Karpas-422 (cell line): ENCODE results near the gene DCTN4. TPM values are rescaled to one million over a fixed set of nuclear protein-coding genes. Genes with fewer than 3 reads are reported as not detected.

Experiments
- DNase-seq: peaks from one replicate; pipeline ENCODE4 v3.0.0-alpha.2; 2015
- H2AFZ ChIP-seq: fragments of 200-600 bp; sonication (generic); 2 replicates; pipeline ENCODE4 v1.6.1; 2014; ENCODE audit warnings: antibody characterized with exemption, low read length, mixed read lengths
- H3K27ac ChIP-seq: fragments of 200-600 bp; sonication (generic); 2 replicates; pipeline ENCODE4 v1.5.1; 2014; ENCODE audit warnings: mild to moderate bottlenecking, low read length, moderate library complexity
- H3K27me3 ChIP-seq: fragments of 200-600 bp; sonication (generic); 2 replicates; pipeline ENCODE4 v1.6.1; 2014; ENCODE audit warnings: low read length, mixed read lengths
- H3K36me3 ChIP-seq: fragments of 200-600 bp; sonication (generic); 2 replicates; pipeline ENCODE4 v1.6.1; 2014; ENCODE audit warnings: low read length, mixed read lengths; ENCODE audit not compliant: insufficient read depth
- H3K4me1 ChIP-seq: fragments of 200-600 bp; sonication (generic); 2 replicates; pipeline ENCODE4 v1.6.1; 2014; ENCODE audit warnings: mild to moderate bottlenecking, low read length, mixed read lengths
- H3K4me2 ChIP-seq: fragments of 200-600 bp; sonication (generic); 2 replicates; pipeline ENCODE4 v1.6.1; 2014; ENCODE audit warnings: low read length, low read depth, mild to moderate bottlenecking; ENCODE audit not compliant: poor library complexity, severe bottlenecking
- H3K4me3 ChIP-seq: fragments of 200-600 bp; sonication (generic); 2 replicates; pipeline ENCODE4 v1.5.1; 2014; ENCODE audit warnings: mild to moderate bottlenecking, antibody characterized with exemption, low read length, mixed read lengths
- H3K79me2 ChIP-seq: fragments of 200-600 bp; sonication (generic); 2 replicates; pipeline ENCODE4 v1.6.1; 2014; ENCODE audit warnings: mild to moderate bottlenecking, low read length, mixed read lengths
- H3K9ac ChIP-seq: fragments of 200-600 bp; sonication (generic); 2 replicates; pipeline ENCODE4 v1.6.0; 2014; ENCODE audit warnings: low read length
- H3K9me2 ChIP-seq: fragments of 200-600 bp; sonication (generic), shearing (Covaris generic); replicated peaks from 2 replicates; pipeline ENCODE4 v1.6.0; 2014; ENCODE audit warnings: mild to moderate bottlenecking, low read length, moderate library complexity; ENCODE audit not compliant: insufficient read depth
- H3K9me3 ChIP-seq: fragments of 300-700, 200-600 bp; sonication (generic); 2 replicates; pipeline ENCODE4 v1.6.1; 2014; ENCODE audit warnings: low read length, mixed read lengths
- H4K20me1 ChIP-seq: fragments of 200-600 bp; sonication (generic); 2 replicates; pipeline ENCODE4 v1.6.1; 2014; ENCODE audit warnings: mild to moderate bottlenecking, antibody characterized with exemption, low read length, low read depth; ENCODE audit not compliant: insufficient read depth
- total RNA-seq: library from RNA; depleted of rRNA; stranded (reverse); fragments of >200 nt; shearing (Covaris generic); gene quantifications from 2 replicates; pipeline ENCODE4 v1.2.3, GENCODE V29; 2014; ENCODE audit warnings: low replicate concordance

The DCTN4 gene
- total RNA-seq, 1 experiment from 2014 or later: 37.5 TPM

DNA sequence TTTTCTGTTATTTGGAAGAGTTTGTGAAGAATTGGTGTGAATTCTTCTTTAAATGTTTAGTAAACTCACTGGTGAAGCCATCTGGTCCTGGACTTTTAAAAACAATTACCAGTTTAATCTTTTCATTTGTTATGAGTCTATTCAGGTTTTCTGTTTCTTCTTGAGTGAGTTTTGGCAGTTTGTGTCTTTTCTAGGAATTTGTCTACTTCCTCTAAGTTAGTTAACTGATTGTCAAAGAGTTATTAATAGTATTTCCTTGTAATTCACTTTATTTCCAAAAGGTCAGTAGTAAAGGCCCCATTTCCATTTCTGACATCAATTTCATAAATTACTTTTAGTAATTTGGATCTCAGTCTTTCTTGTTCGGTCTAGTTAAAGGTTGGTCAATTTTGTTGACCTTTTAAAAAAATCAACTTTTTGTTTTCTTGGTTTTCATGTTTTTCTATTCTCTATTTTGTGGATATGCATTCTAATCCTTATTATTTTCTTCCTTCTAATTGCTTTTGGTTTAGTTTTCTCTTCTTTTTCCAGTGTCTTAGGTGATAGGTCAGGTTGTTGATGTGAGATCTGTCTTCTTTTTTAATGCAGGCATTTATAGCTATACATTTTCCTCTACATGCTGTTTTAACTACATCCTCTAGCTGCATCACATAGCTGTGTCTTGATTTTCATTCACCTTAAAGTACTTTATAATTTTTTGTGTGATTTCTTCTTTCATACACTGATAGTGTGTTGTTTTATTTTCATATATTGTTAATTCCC is 12.4 kb upstream of the DCTN4 start:
- Histone ChIP-seq H3K27ac (no peak overlapping the region), H3K4me1 (no peaks in the 10 kb centered on the region), H3K4me3 (no peak overlapping the region), H2AFZ (no peak overlapping the region), H3K36me3 (no peaks in the 10 kb centered on the region), H3K9ac (no peak overlapping the region), H3K27me3 (no peaks in the 10 kb centered on the region), H3K79me2 (no peaks in the 10 kb centered on the region), H4K20me1 (no peaks in the 10 kb centered on the region), H3K9me2 (no peaks in the 10 kb centered on the region), H3K9me3 (no peaks in the 10 kb centered on the region), H3K4me2 (no peak overlapping the region)
- DNase-seq: no peak

DNA sequence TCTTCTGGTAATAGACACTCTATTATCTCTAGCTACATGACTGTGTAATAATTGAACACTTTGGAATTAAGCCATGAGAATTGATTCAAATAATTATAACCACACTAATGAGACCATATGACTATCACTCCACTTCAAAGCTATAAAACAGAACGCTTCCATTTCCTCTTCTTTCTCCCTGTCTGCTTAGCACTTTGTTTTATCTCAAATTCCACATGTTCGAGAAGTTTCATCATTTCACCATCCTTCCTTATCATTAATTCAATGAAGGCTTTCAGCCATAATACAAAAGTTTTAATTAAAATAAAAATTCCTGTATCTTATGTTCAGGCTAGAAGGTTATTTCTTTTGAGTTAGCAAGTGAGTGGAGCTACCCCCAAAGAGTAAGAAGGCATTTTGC is 7.4 kb upstream of the DCTN4 start:
- H3K4me3 ChIP-seq: no peak overlapping the region
- no peak overlapping the region for H3K9ac ChIP-seq
- H4K20me1 ChIP-seq: no peaks in the 10 kb centered on the region
- H3K4me1 ChIP-seq: no peaks in the 10 kb centered on the region
- no peaks in the 10 kb centered on the region for H3K36me3 ChIP-seq
- DNase-seq: no peak
- H3K27me3 ChIP-seq: no peaks in the 10 kb centered on the region
- no peak overlapping the region for H3K27ac ChIP-seq
- H3K9me3 ChIP-seq: no peaks in the 10 kb centered on the region
- no peaks in the 10 kb centered on the region for H3K79me2 ChIP-seq
- no peaks in the 10 kb centered on the region for H3K9me2 ChIP-seq
- H3K4me2 ChIP-seq: no peak overlapping the region
- no peak overlapping the region for H2AFZ ChIP-seq

- Histone ChIP-seq H3K4me3 (no peak overlapping the region), H3K9me3 (no peaks in the 10 kb centered on the region), H3K9ac (no peak overlapping the region), H4K20me1 (no peaks in the 10 kb centered on the region), H3K4me2 (no peak overlapping the region), H3K9me2 (no peaks in the 10 kb centered on the region), H3K27ac (no peak overlapping the region), H3K4me1 (no peaks in the 10 kb centered on the region), H3K27me3 (no peaks in the 10 kb centered on the region), H3K36me3 (no peaks in the 10 kb centered on the region), H3K79me2 (no peaks in the 10 kb centered on the region), H2AFZ (no peak overlapping the region)
- DNase-seq: peak; percentile 20
Observed at GRCh38 chr5:150765799-150766169, 7.0 kb upstream of the DCTN4 start.

- no peak overlapping the region for H3K4me2 ChIP-seq
- no peaks in the 10 kb centered on the region for H3K9me2 ChIP-seq
- no peak overlapping the region for H3K27ac ChIP-seq
- no peaks in the 10 kb centered on the region for H3K79me2 ChIP-seq
- no peaks in the 10 kb centered on the region for H3K36me3 ChIP-seq
- DNase-seq: no peak
- no peaks in the 10 kb centered on the region for H4K20me1 ChIP-seq
- no peak overlapping the region for H2AFZ ChIP-seq
- H3K4me3 ChIP-seq: no peak overlapping the region
- no peak overlapping the region for H3K9ac ChIP-seq
- no peaks in the 10 kb centered on the region for H3K9me3 ChIP-seq
- H3K4me1 ChIP-seq: no peaks in the 10 kb centered on the region
- no peaks in the 10 kb centered on the region for H3K27me3 ChIP-seq
Observed at GRCh38 chr5:150765011-150765798, 6.4 kb upstream of the DCTN4 start.

DNA sequence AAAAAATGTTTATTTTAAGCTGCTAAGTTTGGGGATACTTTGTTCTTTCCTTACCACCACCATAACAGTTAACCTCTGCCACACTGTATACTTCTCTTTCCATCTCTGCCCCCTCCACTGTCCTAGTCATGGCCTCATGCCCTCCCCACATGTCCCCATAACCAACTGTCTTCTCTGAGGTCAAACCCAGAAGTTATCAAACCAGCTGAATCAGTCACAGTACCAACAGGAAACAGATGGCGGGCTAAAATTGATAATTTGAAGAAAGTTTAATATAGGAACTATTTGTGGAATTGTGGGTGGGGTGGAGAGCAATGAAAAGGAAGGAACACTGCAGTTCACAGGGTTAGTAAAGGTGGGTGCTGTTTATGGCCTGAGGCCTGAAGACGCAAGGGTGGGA is 5.7 kb upstream of the DCTN4 start:
- Histone ChIP-seq H3K36me3 (no peaks in the 10 kb centered on the region), H3K9me3 (no peaks in the 10 kb centered on the region), H3K4me3 (no peak overlapping the region), H3K4me2 (no peak overlapping the region), H3K9me2 (no peaks in the 10 kb centered on the region), H3K27me3 (no peaks in the 10 kb centered on the region), H3K4me1 (peaks cover under 1% of the 10 kb centered on the region), H3K79me2 (no peaks in the 10 kb centered on the region), H4K20me1 (no peaks in the 10 kb centered on the region), H3K9ac (no peak overlapping the region), H3K27ac (no peak overlapping the region), H2AFZ (no peak overlapping the region)
- DNase-seq: no peak

DNA sequence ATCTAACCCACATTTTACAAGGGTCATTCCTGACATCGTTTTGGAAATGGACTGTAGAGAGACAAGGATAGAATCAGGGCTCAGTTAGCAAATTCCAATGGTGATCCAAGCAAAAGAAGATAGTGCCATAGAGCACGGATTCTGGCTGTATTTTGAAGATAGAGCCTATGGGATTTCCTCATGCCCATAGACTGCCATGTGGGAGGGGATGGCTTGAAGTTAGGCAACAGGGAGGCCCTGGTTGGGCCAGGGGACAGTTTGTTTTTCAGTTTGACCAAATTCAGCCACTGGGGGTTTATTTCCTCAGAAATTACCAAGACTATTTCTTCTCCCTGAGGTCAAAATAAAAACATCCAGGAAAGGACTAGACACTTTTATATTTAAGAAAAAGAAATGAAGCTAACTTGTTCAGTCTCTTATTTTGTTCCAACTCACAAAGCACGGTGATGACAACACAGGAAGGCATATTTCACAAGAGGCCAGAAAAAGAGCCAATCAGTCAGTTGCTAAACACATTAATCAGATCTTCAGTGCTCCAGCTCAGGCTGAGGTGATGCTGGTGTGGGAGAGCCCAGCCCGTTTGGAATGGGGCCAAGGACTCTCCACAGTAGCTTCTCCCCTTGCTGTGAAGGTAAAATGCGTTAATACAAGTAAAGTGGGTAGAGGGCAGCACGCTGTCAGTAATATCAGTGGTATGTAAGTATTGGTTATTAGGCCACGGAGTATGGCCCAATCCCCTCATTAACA is 4.4 kb upstream of the DCTN4 start:
- Histone ChIP-seq H3K9me2 (no peaks in the 10 kb centered on the region), H3K9ac (no peak overlapping the region), H3K36me3 (no peaks in the 10 kb centered on the region), H3K9me3 (no peaks in the 10 kb centered on the region), H3K27ac (no peak overlapping the region), H3K4me3 (no peak overlapping the region), H3K79me2 (peaks cover 2% of the 10 kb centered on the region), H4K20me1 (no peaks in the 10 kb centered on the region), H2AFZ (no peak overlapping the region), H3K4me1 (peaks cover 7% of the 10 kb centered on the region), H3K27me3 (no peaks in the 10 kb centered on the region), H3K4me2 (no peak overlapping the region)
- no peak for DNase-seq

GRCh38 chr5:150762211-150762610 is 3.4 kb upstream of the DCTN4 start:
- DNase-seq: no peak
- H3K4me1 ChIP-seq: peaks cover 13% of the 10 kb centered on the region

GRCh38 chr5:150759334-150759583 is 442 bp upstream of the DCTN4 start:
- H3K27me3 ChIP-seq: no peaks in the 10 kb centered on the region
- H3K4me3 ChIP-seq: peak overlapping the region; percentile 93
- H3K9me3 ChIP-seq: no peaks in the 10 kb centered on the region
- peak overlapping the region; percentile 82 for H3K9ac ChIP-seq
- no peak overlapping the region for H3K27ac ChIP-seq
- H4K20me1 ChIP-seq: no peaks in the 10 kb centered on the region
- peaks cover 14% of the 10 kb centered on the region; the same call in 1 of the 2 replicates for H3K36me3 ChIP-seq
- H2AFZ ChIP-seq: peak overlapping the region; percentile 77
- H3K4me1 ChIP-seq: peaks cover 18% of the 10 kb centered on the region
- peaks cover 40% of the 10 kb centered on the region for H3K79me2 ChIP-seq
- no peaks in the 10 kb centered on the region for H3K9me2 ChIP-seq
- H3K4me2 ChIP-seq: peak overlapping the region; percentile 72
- DNase-seq: no peak

More at GRCh38 chr5:150762211-150762610, 3.4 kb upstream of the DCTN4 start:
- peaks cover 11% of the 10 kb centered on the region for H3K79me2 ChIP-seq
- H3K27me3 ChIP-seq: no peaks in the 10 kb centered on the region
- H3K36me3 ChIP-seq: no peaks in the 10 kb centered on the region; the same call in 1 of the 2 replicates
- no peaks in the 10 kb centered on the region for H3K9me3 ChIP-seq
- no peak overlapping the region for H3K27ac ChIP-seq
- H4K20me1 ChIP-seq: no peaks in the 10 kb centered on the region
- H3K9ac ChIP-seq: no peak overlapping the region
- H3K4me2 ChIP-seq: no peak overlapping the region
- H3K9me2 ChIP-seq: no peaks in the 10 kb centered on the region
- H3K4me3 ChIP-seq: no peak overlapping the region
- no peak overlapping the region for H2AFZ ChIP-seq
